ENCODE results near the gene DOK5. TPM values are rescaled to one million over a fixed set of nuclear protein-coding genes. Genes with fewer than 3 reads are reported as not detected.

The DOK5 gene
- total and polyA plus RNA-seq, 9 donors, result 0.24 to 38.3 (median 2.4) TPM; not detected in 1

DNA sequence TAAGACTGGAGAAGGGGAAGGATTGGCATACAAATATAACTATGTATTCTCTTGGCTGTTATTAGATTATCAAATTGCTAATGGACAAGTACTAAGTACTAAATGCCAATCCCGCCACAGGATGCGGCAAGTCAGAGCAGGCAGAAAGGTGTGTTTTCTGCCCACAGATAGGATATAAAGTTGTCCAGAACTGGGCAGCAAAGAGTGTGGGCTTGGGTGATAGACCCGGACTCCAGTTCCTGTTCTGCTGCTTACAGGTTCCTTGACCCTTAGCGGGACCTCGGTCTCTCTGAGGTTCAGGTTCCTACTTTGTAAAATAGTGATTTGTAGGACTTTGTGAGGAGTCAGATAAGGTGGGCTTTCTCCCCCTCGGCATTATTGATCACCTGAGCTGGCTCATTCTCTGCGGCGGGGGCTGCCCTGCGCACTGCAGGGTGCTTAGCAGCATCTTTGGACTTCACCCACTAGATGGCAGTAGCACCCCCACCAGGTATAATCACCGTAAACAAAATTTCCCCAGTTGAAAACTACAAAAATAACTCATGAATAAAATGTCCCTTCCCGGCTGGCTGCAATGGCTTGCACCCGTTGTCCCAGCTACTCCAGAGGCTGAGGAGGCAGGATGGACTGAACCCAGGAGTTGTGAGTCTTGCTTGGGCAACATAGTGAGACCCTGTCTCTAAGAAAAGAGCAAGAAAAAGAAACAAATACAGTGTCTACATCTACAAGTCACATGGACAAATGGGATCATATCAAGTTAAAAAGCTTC is 193.1 kb downstream of the DOK5 start:
- no peak overlapping the region for H3K4me3 ChIP-seq
- no peaks in the 10 kb centered on the region for H3K4me1 ChIP-seq (ENCODE audit: insufficient read depth)
- H3K27me3 ChIP-seq, result no peaks in the 10 kb centered on the region
- no peaks in the 10 kb centered on the region for H3K36me3 ChIP-seq
- intact Hi-C loops (cut with DNase I), result no loop called here
- H3K9me3 ChIP-seq, result no peaks in the 10 kb centered on the region
- TF ChIP-seq POLR2A (IDR thresholded peaks at IDR 0.05) (no peak), EP300 (IDR thresholded peaks at IDR 0.05) (no peak)
- TF ChIP-seq, protein P1, sequence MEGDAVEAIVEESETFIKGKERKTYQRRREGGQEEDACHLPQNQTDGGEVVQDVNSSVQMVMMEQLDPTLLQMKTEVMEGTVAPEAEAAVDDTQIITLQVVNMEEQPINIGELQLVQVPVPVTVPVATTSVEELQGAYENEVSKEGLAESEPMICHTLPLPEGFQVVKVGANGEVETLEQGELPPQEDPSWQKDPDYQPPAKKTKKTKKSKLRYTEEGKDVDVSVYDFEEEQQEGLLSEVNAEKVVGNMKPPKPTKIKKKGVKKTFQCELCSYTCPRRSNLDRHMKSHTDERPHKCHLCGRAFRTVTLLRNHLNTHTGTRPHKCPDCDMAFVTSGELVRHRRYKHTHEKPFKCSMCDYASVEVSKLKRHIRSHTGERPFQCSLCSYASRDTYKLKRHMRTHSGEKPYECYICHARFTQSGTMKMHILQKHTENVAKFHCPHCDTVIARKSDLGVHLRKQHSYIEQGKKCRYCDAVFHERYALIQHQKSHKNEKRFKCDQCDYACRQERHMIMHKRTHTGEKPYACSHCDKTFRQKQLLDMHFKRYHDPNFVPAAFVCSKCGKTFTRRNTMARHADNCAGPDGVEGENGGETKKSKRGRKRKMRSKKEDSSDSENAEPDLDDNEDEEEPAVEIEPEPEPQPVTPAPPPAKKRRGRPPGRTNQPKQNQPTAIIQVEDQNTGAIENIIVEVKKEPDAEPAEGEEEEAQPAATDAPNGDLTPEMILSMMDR (IDR thresholded peaks at IDR 0.05), result no peak
- no peak for DNase-seq
- 41 to 53% (median 41%) methylated on average over 12 of the region's 12 CpGs for WGBS, 3 donors
- no peak overlapping the region for H3K27ac ChIP-seq

- Histone ChIP-seq H3K27ac (no peak overlapping the region), H3K27me3 (no peaks in the 10 kb centered on the region), H3K4me1 (ENCODE audit: insufficient read depth) (no peaks in the 10 kb centered on the region), H3K9me3 (no peaks in the 10 kb centered on the region), H3K4me3 (no peak overlapping the region), H3K36me3 (no peaks in the 10 kb centered on the region)
- intact Hi-C loops (cut with DNase I), result no loop called here
- WGBS, 3 donors, result 20 to 24% (median 21%) methylated on average over 4 of the region's 4 CpGs
- DNase-seq, result no peak
- no peak for TF ChIP-seq POLR2A (IDR thresholded peaks at IDR 0.05)
- TF ChIP-seq, protein P1 (IDR thresholded peaks at IDR 0.05), result no peak
- TF ChIP-seq EP300 (IDR thresholded peaks at IDR 0.05), result no peak
These were observed 193.6 kb downstream of the DOK5 start for GRCh38 chr20:54669040-54669363.

GRCh38 chr20:54678253-54678652 is 202.9 kb downstream of the DOK5 start:
- no peak overlapping the region for H3K4me3 ChIP-seq
- no peaks in the 10 kb centered on the region for H3K36me3 ChIP-seq
- H3K9me3 ChIP-seq, result no peaks in the 10 kb centered on the region
- TF ChIP-seq POLR2A (IDR thresholded peaks at IDR 0.05) (no peak), EP300 (IDR thresholded peaks at IDR 0.05) (no peak)
- TF ChIP-seq, protein P1 (IDR thresholded peaks at IDR 0.05), result no peak
- H3K27ac ChIP-seq, result no peak overlapping the region
- no peak for DNase-seq
- no peaks in the 10 kb centered on the region for H3K27me3 ChIP-seq
- H3K4me1 ChIP-seq (ENCODE audit: insufficient read depth), result no peaks in the 10 kb centered on the region
- intact Hi-C loops (cut with DNase I), result no loop called here
- 52 to 59% (median 57%) methylated on average over 1 of the region's 1 CpG for WGBS, 3 donors

- Histone ChIP-seq H3K27ac (no peak overlapping the region), H3K36me3 (no peaks in the 10 kb centered on the region), H3K27me3 (no peaks in the 10 kb centered on the region), H3K4me1 (ENCODE audit: insufficient read depth) (no peaks in the 10 kb centered on the region), H3K9me3 (no peaks in the 10 kb centered on the region), H3K4me3 (no peak overlapping the region)
- no peak for DNase-seq
- WGBS, 3 donors, result 35 to 40% (median 35%) methylated on average over 5 of the region's 5 CpGs
- TF ChIP-seq EP300 (IDR thresholded peaks at IDR 0.05), result no peak
- TF ChIP-seq POLR2A (IDR thresholded peaks at IDR 0.05), result no peak
- TF ChIP-seq, protein P1 (IDR thresholded peaks at IDR 0.05), result no peak
- intact Hi-C loops (cut with DNase I), result loop anchor here in 1 of 4 donors (5.0 kb wide), 1 partner anchor 1502 kb away; no protein-coding TSS in a partner anchor
These were observed 205.0 kb downstream of the DOK5 start for GRCh38 chr20:54680439-54680838.

Data from ovary (tissue), 9 donors.